ENCODE measurements around the gene TACR2.
A peak's percentile ranks its signal among the peaks of the same experiment; 100 is the strongest.

The TACR2 gene

GRCh38 chr10:69400936-69401335, 15.8 kb downstream of the TACR2 start:
- DNase-seq: no peak

GRCh38 chr10:69398466-69398865, 18.3 kb downstream of the TACR2 start:
- no peak for DNase-seq

GRCh38 chr10:69397972-69398371, 18.7 kb downstream of the TACR2 start:
- DNase-seq: no peak

- DNase-seq: no peak
Measured at GRCh38 chr10:69394020-69394419, 22.7 kb downstream of the TACR2 start.

GRCh38 chr10:69392481-69393000, 24.2 kb downstream of the TACR2 start:
- DNase-seq: peak; percentile 74

GRCh38 chr10:69391158-69391557, 25.6 kb downstream of the TACR2 start:
- DNase-seq: no peak

- DNase-seq: no peak
Measured at GRCh38 chr10:69389827-69390490, 26.8 kb downstream of the TACR2 start.

GRCh38 chr10:69388488-69388887, 28.2 kb downstream of the TACR2 start:
- DNase-seq: no peak

- DNase-seq: no peak
Measured at GRCh38 chr10:69387500-69387899, 29.2 kb downstream of the TACR2 start.

- no peak for DNase-seq
Measured at GRCh38 chr10:69385454-69386350, 31.0 kb downstream of the TACR2 start.

GRCh38 chr10:69384320-69384719, 32.4 kb downstream of the TACR2 start:
- DNase-seq: no peak

- no peak for DNase-seq
Measured at GRCh38 chr10:69383558-69383957, 33.2 kb downstream of the TACR2 start.

GRCh38 chr10:69382382-69383117, 34.2 kb downstream of the TACR2 start:
- DNase-seq: no peak

- DNase-seq: no peak
Measured at GRCh38 chr10:69379800-69380199, 36.9 kb downstream of the TACR2 start.

- no peak for DNase-seq
Measured at GRCh38 chr10:69377933-69378332, 38.8 kb downstream of the TACR2 start.

GRCh38 chr10:69377191-69377590, 39.5 kb downstream of the TACR2 start:
- no peak for DNase-seq

GRCh38 chr10:69376662-69377061, 40.1 kb downstream of the TACR2 start:
- no peak for DNase-seq

GRCh38 chr10:69375307-69376151, 41.2 kb downstream of the TACR2 start:
- no peak for DNase-seq

GRCh38 chr10:69374931-69375306, 41.8 kb downstream of the TACR2 start:
- no peak for DNase-seq

GRCh38 chr10:69374242-69374641, 42.5 kb downstream of the TACR2 start:
- DNase-seq: no peak

GRCh38 chr10:69372126-69372980, 44.4 kb downstream of the TACR2 start:
- peak; percentile 31 for DNase-seq

All from inflammatory macrophage treated with lipopolysaccharide for 4 hours (primary cell).